SU-DHL-6 (cell line): ENCODE measurements around the gene CEP128.

ENCODE experiments used
- EZH2phosphoT487 ChIP-seq: fragments of 200-600 bp; sonication (generic), shearing (Covaris generic); conservative IDR thresholded peaks from 2 replicates; pipeline ENCODE4 v1.6.1; 2018; ENCODE audit warnings: mild to moderate bottlenecking, antibody characterized with exemption, low read length, moderate library complexity, mixed read lengths
- TF ChIP-seq, protein P1 (sequence below): fragments of 200-600 bp; sonication (generic); IDR thresholded peaks from one replicate; pipeline ENCODE4 v1.5.1; 2017; ENCODE audit warnings: antibody characterized with exemption, mild to moderate bottlenecking, low read length, moderate library complexity; ENCODE audit not compliant: insufficient read depth, poor library complexity, severe bottlenecking

DNA sequence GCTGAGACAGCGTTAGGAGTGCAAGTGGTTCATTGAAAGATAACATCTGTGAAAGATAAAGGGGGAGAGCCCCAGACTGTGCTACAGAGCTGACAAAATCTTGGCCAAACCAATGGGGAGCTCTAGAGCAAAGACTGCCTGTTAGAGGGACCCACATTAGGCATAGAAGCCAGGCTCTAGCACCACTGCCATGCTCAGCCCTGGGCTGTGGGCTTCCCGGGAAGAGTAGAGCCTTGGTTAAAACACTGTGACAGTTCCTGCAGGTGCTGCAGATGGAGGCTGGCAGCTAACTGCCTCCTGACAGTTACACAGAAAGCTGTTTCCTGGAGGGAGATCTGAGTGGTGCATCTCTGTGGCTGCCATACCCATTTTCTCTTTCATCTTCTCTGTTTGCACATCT lies 36.9 kb upstream of the CEP128 start:
- TF ChIP-seq, protein P1, sequence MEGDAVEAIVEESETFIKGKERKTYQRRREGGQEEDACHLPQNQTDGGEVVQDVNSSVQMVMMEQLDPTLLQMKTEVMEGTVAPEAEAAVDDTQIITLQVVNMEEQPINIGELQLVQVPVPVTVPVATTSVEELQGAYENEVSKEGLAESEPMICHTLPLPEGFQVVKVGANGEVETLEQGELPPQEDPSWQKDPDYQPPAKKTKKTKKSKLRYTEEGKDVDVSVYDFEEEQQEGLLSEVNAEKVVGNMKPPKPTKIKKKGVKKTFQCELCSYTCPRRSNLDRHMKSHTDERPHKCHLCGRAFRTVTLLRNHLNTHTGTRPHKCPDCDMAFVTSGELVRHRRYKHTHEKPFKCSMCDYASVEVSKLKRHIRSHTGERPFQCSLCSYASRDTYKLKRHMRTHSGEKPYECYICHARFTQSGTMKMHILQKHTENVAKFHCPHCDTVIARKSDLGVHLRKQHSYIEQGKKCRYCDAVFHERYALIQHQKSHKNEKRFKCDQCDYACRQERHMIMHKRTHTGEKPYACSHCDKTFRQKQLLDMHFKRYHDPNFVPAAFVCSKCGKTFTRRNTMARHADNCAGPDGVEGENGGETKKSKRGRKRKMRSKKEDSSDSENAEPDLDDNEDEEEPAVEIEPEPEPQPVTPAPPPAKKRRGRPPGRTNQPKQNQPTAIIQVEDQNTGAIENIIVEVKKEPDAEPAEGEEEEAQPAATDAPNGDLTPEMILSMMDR, result no peak
- no peak for TF ChIP-seq EZH2phosphoT487
